ENCODE measurements around the gene MYRFL. TPM values are rescaled to one million over a fixed set of nuclear protein-coding genes. Genes with fewer than 3 reads are reported as not detected.

MYRFL gene
- total RNA-seq, 4 donors from 2014 or later: not detected

DNA sequence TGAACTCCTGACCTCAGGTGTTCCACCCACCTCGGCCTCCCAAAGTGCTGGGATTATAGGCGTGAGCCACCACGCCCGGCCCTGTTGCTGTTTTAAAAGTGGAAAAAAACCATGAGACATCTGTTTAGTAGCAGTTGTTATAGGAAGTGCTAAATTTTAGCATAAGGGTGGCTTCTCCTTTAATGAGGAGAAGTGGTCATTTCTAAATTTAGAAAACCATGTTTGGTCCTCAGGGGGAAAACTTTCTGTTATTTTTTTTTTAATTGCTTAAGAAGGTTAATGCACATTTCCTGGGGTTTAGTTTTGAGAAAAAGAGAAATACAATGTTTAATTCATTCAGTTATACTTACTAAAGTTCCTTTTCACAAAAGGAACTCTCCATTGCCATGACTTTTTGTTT is 102.1 kb downstream of the MYRFL start:
- ATAC-seq (ENCODE audit: low FRiP score): no peak
- DNase-seq (ENCODE audit: low spot score): no peak
- TF ChIP-seq, protein P1, sequence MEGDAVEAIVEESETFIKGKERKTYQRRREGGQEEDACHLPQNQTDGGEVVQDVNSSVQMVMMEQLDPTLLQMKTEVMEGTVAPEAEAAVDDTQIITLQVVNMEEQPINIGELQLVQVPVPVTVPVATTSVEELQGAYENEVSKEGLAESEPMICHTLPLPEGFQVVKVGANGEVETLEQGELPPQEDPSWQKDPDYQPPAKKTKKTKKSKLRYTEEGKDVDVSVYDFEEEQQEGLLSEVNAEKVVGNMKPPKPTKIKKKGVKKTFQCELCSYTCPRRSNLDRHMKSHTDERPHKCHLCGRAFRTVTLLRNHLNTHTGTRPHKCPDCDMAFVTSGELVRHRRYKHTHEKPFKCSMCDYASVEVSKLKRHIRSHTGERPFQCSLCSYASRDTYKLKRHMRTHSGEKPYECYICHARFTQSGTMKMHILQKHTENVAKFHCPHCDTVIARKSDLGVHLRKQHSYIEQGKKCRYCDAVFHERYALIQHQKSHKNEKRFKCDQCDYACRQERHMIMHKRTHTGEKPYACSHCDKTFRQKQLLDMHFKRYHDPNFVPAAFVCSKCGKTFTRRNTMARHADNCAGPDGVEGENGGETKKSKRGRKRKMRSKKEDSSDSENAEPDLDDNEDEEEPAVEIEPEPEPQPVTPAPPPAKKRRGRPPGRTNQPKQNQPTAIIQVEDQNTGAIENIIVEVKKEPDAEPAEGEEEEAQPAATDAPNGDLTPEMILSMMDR (IDR thresholded peaks at IDR 0.05): no peak

DNA sequence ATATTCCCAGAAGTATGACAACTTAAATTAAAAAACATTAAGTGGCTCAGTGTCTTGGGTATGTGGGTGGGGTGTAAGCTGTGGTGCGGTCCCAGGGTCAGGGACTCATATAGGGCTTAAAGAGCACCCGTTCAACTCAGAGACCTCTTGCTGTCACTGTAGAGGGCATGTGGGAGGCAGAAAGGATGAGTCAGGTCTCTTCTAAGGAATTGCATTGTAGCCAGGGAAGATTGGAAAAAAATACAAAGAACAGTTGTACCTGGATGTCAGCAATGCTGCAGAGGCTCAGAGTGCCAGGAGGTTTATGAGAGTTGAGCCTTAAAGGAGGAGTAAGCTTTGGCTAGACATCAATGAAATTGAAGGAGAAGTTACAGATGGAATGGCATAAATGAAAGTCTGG is 104.1 kb downstream of the MYRFL start:
- ATAC-seq (ENCODE audit: low FRiP score): no peak

DNA sequence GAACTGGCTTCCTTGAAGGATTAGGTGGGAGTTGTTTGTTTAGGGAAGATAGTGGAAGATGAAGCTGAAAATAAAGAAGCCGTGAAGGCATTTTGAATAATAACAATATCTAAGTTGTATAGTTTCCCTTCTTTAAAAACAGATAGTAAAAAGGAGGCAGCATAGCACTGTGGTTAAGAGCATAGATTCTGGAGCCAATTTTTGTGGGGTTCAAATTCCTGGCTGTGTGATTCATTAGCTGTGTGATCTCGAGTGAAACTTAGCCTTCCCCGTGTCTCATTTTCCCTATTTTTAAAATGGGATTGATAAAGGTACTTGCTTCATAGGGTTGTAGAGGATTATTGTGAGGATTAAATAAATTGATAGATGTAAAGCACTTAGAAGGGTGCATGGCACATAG is 104.5 kb downstream of the MYRFL start:
- DNase-seq (ENCODE audit: low spot score) (no peak), ATAC-seq (ENCODE audit: low FRiP score) (no peak)

More for the DNA sequence above, 104.1 kb downstream of the MYRFL start:
- DNase-seq (ENCODE audit: low spot score): no peak
- TF ChIP-seq, protein P1 (IDR thresholded peaks at IDR 0.05): no peak

DNA sequence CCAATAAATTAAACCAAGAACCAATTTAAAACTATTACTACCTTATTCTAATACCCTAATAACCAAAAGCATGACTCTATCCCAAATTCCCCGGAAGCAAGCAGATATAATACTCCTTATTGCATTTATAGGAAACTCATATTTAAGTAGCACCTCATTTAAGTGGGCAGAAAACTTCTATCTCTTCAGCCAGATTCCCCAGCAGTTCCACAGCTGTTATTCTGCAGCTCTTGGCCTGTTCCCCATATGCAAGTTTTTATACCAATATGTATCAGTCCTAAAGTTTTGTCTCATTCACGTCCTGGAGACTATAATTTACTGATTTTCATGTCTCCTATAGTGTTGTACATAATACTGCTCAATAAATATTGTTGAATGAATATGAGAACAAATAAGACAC is 106.5 kb downstream of the MYRFL start:
- TF ChIP-seq, protein P1 (IDR thresholded peaks at IDR 0.05): no peak

More for the DNA sequence above, 104.5 kb downstream of the MYRFL start:
- TF ChIP-seq, protein P1 (IDR thresholded peaks at IDR 0.05): no peak

GRCh38 chr12:69932154-69932553 is 107.1 kb downstream of the MYRFL start:
- no peak for ATAC-seq (ENCODE audit: low FRiP score)

More for the DNA sequence above, 106.5 kb downstream of the MYRFL start:
- DNase-seq (ENCODE audit: low spot score) (no peak), ATAC-seq (ENCODE audit: low FRiP score) (no peak)

DNA sequence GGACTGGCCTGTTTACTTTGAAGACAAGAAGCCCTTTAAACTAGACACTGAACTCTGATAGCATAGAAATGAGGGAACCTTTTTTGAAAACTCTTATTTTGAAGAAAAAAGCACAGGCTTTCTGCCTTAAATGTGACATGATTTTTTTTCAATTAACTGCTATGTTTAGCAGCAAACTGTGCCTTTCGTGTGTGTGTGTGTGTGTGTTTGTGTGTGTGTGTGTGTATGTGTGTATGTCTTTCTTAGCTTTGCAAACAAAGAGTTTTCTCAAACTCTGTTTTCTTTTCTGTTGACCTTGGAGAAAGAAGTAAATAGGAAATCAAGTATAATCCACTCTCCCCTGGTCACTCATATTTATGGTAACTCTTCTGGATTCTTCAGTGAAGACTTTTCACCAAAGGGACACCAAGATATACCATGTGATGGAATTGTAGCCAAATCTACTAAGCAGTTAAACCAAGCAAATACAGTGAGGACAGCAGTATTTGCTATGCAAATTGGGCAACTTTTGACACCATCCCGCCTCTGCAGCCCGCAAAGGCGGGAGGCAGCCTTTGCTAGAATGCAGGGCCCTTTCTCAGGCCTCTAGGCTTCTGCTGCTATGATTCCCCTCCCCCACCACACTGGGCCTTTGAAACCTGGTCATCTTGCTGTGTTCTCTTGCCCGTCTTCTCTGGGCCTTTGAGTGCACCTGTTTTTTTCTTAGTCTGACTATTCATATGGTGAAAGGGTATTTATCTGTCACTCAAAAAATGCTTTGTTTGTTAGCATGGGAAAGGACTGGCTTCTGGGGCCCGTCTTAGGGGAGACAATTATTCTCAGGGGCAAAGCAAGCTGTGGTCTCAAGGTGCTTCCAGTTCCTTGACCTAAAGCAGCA is 107.9 kb downstream of the MYRFL start:
- DNase-seq (ENCODE audit: low spot score): no peak
- TF ChIP-seq, protein P1 (IDR thresholded peaks at IDR 0.05): no peak
- no peak for ATAC-seq (ENCODE audit: low FRiP score)

More at GRCh38 chr12:69932154-69932553, 107.1 kb downstream of the MYRFL start:
- TF ChIP-seq, protein P1 (IDR thresholded peaks at IDR 0.05): no peak
- DNase-seq (ENCODE audit: low spot score): no peak

DNA sequence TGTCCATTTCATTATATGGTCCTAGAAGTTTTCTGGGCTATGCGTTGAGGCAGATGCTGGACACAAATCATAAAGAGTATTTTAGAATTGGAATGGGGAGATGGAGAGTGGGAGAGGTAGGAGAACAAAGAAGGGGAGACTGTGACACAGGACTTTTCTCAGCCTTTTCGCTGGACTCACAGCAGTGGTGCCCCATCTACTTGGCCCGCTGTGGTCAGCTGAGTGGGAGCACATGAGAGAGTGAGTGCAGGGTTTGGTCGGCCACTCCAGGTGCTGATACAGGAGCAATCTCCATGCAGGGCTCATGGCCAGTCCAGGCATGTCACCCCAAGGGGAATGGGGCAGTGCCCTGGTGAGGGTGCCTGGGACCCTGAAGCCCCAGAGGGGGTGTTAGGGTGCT is 109.0 kb downstream of the MYRFL start:
- ATAC-seq (ENCODE audit: low FRiP score) (no peak), DNase-seq (ENCODE audit: low spot score) (no peak)
- TF ChIP-seq, protein P1 (IDR thresholded peaks at IDR 0.05): no peak

All from omental fat pad (tissue), 4 donors.